Panc1 (cell line): ENCODE measurements around the gene MKLN1. TPM values are rescaled to one million over a fixed set of nuclear protein-coding genes. Genes with fewer than 3 reads are reported as not detected.

Source experiments
- ATAC-seq: fragments of 200-7000 bp; cut with Tn5 transposase; 2 replicates; pipeline ENCODE4 v1.9.1; 2020; ENCODE audit warnings: mild to moderate bottlenecking, moderate library complexity
- BruUV-seq: library from RNA; stranded (reverse); fragments of 400-500 nt; replicated peaks from 2 replicates; lab custom pipeline; 2021; lab: Mats Ljungman, UMichigan
- CTCF ChIA-PET: fragments of 300-600 bp; sonication (Branson Sonifier 250); formaldehyde crosslinking; loops from one replicate; lab custom pipeline; 2022; ENCODE audit warnings: antibody characterized with exemption; lab: Charles Lee
- POLR2A ChIA-PET: fragments of 300-600 bp; sonication (Branson Sonifier 250); formaldehyde crosslinking; loops from one replicate; lab custom pipeline; 2022; ENCODE audit warnings: antibody characterized with exemption; lab: Charles Lee
- DNase-seq: peaks from one replicate; pipeline ENCODE4 v3.0.0-alpha.2; 2010; ENCODE audit warnings: low read depth, low spot score
- H3K27ac ChIP-seq: 2 replicates; pipeline ENCODE4 v1.5.1; 2011; ENCODE audit warnings: mild to moderate bottlenecking, low read length, inconsistent platforms
- H3K27me3 ChIP-seq: fragments of 200-500 bp; sonication (Bioruptor generic); 2 replicates; pipeline ENCODE4 v1.6.0; 2014; ENCODE audit warnings: low read length, inconsistent platforms; ENCODE audit not compliant: control insufficient read depth, insufficient read depth
- H3K36me3 ChIP-seq: fragments of 200-500 bp; sonication (Bioruptor generic); 2 replicates; pipeline ENCODE4 v1.5.1; 2014; ENCODE audit warnings: inconsistent platforms, mild to moderate bottlenecking, low read length, moderate library complexity; ENCODE audit not compliant: control insufficient read depth, insufficient read depth
- H3K4me1 ChIP-seq: 2 replicates; pipeline ENCODE4 v1.5.1; 2011; ENCODE audit warnings: inconsistent platforms, mild to moderate bottlenecking, low read length, moderate library complexity; ENCODE audit not compliant: control insufficient read depth, insufficient read depth
- H3K4me3 ChIP-seq, 2 experiments: 2 replicates each; pipeline ENCODE4 v1.5.1; 2011 to 2012; ENCODE audit warnings: low read depth in 2 of 2, low read length in 2 of 2, mild to moderate bottlenecking in 2 of 2, inconsistent platforms in 1 of 2, moderate library complexity in 1 of 2
- H3K9me3 ChIP-seq: fragments of 200-500 bp; sonication (Bioruptor generic); 2 replicates; pipeline ENCODE4 v1.5.1; 2014; ENCODE audit warnings: low read depth, mild to moderate bottlenecking, inconsistent platforms, low read length, moderate library complexity; ENCODE audit not compliant: control insufficient read depth, insufficient read depth
- CTCF ChIP-seq: fragments of 450-650 bp; IDR thresholded peaks from 2 replicates; pipeline ENCODE4 v1.5.1; 2017; ENCODE audit warnings: mild to moderate bottlenecking
- POLR2AphosphoS5 ChIP-seq: IDR thresholded peaks from 2 replicates; pipeline ENCODE4 v1.6.1; 2012; ENCODE audit warnings: mild to moderate bottlenecking, low read depth, low read length, moderate library complexity
- REST ChIP-seq, 2 experiments: IDR thresholded peaks; 2 replicates each; pipeline ENCODE4 v1.6.1; 2011 to 2012; ENCODE audit warnings: low read depth in 2 of 2, control low read depth in 1 of 2, low read length in 1 of 2, mild to moderate bottlenecking in 1 of 2, moderate library complexity in 1 of 2; ENCODE audit not compliant: insufficient read depth in 1 of 2
- SIN3A ChIP-seq: IDR thresholded peaks from 2 replicates; pipeline ENCODE4 v1.6.1; 2012; ENCODE audit warnings: low read depth, mild to moderate bottlenecking, low read length, moderate library complexity, borderline replicate concordance; ENCODE audit not compliant: insufficient read depth
- TCF7L2 ChIP-seq: IDR thresholded peaks from 2 replicates; pipeline ENCODE4 v1.6.1; 2011; ENCODE audit warnings: mild to moderate bottlenecking, low read depth, low read length, inconsistent platforms
- in situ Hi-C: cut with HindIII; loops from 2 replicates; pipeline ENCODE4 v1.10.0; 2016; ENCODE audit warnings: low sequenced_read_pairs, low pct_unique_long_range_greater_than_20kb
- intact Hi-C: fragments of 100-400 bp; cut with micrococcal nuclease; formaldehyde crosslinking; loops from one replicate; pipeline ENCODE4 v1.10.0; 2022; ENCODE audit not compliant: unreplicated experiment
- total RNA-seq: library from RNA; stranded (reverse); gene quantifications from one replicate; pipeline ENCODE4 v1.2.1, GENCODE V29; 2021; ENCODE audit not compliant: unreplicated experiment

Gene MKLN1
- total RNA-seq, 1 experiment from 2014 or later = 46.4 TPM

- Histone ChIP-seq H3K36me3 (no peaks in the 10 kb centered on the region), H3K27ac (no peak overlapping the region; the same call in 1 of the 2 replicates), H3K4me1 (no peaks in the 10 kb centered on the region), H3K27me3 (no peaks in the 10 kb centered on the region), H3K4me3 (peak overlapping the region in 1 of 2 experiments; percentile 28; a peak in 2 of 4 replicates), H3K9me3 (no peaks in the 10 kb centered on the region)
- ChIA-PET POLR2A (interaction anchor here (0.6 kb wide), 1 partner anchor 12 kb away, joined by 4 read pairs; no protein-coding TSS in a partner anchor), CTCF (interaction anchor here (0.6 kb wide), 1 partner anchor 25 kb away, joined by 3 read pairs; no protein-coding TSS in a partner anchor)
- DNase-seq (no peak), ATAC-seq (peak; percentile 74)
- no TSS peak for BruUV-seq
- intact Hi-C loops (no loop called here), in situ Hi-C loops (no loop called here)
- TF ChIP-seq TCF7L2 = no peak
- no peak for TF ChIP-seq CTCF
- no peak for TF ChIP-seq SIN3A
Measured at GRCh38 chr7:131521651-131522163, 194.0 kb downstream of the MKLN1 start.

- Histone ChIP-seq H3K27me3 (no peaks in the 10 kb centered on the region), H3K9me3 (no peaks in the 10 kb centered on the region), H3K36me3 (no peaks in the 10 kb centered on the region), H3K4me1 (no peaks in the 10 kb centered on the region), H3K27ac (no peak overlapping the region), H3K4me3 (peak overlapping the region in 1 of 2 experiments; percentile 30; a peak in 2 of 4 replicates)
- ChIA-PET POLR2A (no interaction called here), CTCF (interaction anchor here (0.5 kb wide), 1 partner anchor 24 kb away, joined by 7 read pairs; no protein-coding TSS in a partner anchor)
- ATAC-seq (peak; percentile 55), DNase-seq (no peak)
- in situ Hi-C loops = no loop called here
- intact Hi-C loops = no loop called here
- no TSS peak for BruUV-seq
- TF ChIP-seq REST (IDR thresholded peaks at IDR 0.05; ENCODE audit: insufficient read depth in 1 of 2, low read depth in 2 of 2, low read length in 1 of 2) (no peak), SIN3A (no peak), CTCF (no peak), POLR2AphosphoS5 (no peak), TCF7L2 (no peak)
Measured at GRCh38 chr7:131522325-131522930, 194.8 kb downstream of the MKLN1 start.
